ENCODE results near the gene SYCE1.

The SYCE1 gene

DNA sequence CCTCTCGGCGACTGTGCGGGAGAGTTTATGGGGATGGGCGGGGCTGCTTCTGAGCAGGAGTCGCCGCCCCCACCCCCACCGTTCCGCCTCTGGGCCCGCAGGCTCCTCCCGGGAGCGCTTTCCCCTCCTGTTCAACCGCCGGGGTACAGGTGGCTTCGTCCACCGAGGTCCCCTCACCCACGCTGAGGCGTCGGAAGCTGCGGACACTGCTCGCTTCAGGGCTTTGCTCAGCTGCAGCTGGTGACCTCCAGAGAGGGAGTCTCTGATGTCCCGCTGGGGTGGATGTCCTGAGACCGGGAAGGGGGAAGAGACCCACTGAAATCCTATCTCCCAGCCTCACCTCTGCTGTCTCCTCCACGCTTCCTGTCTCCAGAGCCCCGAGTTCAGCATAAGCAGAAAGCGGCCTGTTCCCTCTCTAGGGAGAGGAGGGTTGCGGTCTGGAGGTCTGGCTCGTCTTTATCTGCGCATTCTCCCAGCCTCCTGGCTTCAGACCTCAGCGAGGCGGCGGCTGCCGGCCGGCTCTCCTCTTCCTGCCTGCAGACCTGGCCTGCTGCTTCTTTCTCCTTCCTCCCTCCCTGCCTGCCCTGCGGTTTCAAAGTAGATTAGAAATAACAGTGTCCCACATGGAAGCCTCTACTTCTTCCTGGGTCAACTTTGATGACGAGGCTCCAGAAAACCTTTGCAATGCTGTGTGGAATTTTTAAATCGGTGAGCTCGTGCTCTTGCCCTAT lies 36.4 kb downstream of the SYCE1 start:
- no peak overlapping the region for H3K4me2 ChIP-seq (ENCODE audit: insufficient read depth, low read length)
- no peak overlapping the region for H3K9ac ChIP-seq (ENCODE audit: low read depth, low read length)
- no peaks in the 10 kb centered on the region for H4K20me1 ChIP-seq (ENCODE audit: insufficient read depth, low read length)
- H3K27ac ChIP-seq (ENCODE audit: low read length), result no peak overlapping the region
- peak; percentile 55; the same call in 2 of the 3 replicates for ATAC-seq (ENCODE audit: insufficient read depth, low read depth)
- no peaks in the 10 kb centered on the region for H3K36me3 ChIP-seq (ENCODE audit: insufficient read depth, low read length)
- no peak overlapping the region for H2AFZ ChIP-seq (ENCODE audit: low read depth, low read length)
- no peaks in the 10 kb centered on the region for H3K79me2 ChIP-seq (ENCODE audit: insufficient read depth, low read length)
- H3K4me1 ChIP-seq (ENCODE audit: insufficient read depth, low read length), result no peaks in the 10 kb centered on the region
- H3K4me3 ChIP-seq (ENCODE audit: low read depth in 1 of 2, low read length in 2 of 2), result no peak overlapping the region
- DNase-seq, result no peak
- TF ChIP-seq EZH2 (IDR thresholded peaks at IDR 0.05; ENCODE audit: borderline replicate concordance, low read depth, low read length, severe bottlenecking), result no peak
- TF ChIP-seq, protein P1, sequence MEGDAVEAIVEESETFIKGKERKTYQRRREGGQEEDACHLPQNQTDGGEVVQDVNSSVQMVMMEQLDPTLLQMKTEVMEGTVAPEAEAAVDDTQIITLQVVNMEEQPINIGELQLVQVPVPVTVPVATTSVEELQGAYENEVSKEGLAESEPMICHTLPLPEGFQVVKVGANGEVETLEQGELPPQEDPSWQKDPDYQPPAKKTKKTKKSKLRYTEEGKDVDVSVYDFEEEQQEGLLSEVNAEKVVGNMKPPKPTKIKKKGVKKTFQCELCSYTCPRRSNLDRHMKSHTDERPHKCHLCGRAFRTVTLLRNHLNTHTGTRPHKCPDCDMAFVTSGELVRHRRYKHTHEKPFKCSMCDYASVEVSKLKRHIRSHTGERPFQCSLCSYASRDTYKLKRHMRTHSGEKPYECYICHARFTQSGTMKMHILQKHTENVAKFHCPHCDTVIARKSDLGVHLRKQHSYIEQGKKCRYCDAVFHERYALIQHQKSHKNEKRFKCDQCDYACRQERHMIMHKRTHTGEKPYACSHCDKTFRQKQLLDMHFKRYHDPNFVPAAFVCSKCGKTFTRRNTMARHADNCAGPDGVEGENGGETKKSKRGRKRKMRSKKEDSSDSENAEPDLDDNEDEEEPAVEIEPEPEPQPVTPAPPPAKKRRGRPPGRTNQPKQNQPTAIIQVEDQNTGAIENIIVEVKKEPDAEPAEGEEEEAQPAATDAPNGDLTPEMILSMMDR (IDR thresholded peaks at IDR 0.05; ENCODE audit: borderline replicate concordance, extremely low read depth, low read length, poor library complexity, severe bottlenecking), result no peak
- no peaks in the 10 kb centered on the region for H3K27me3 ChIP-seq (ENCODE audit: insufficient read depth, low read length, poor library complexity)
- no peaks in the 10 kb centered on the region for H3K9me3 ChIP-seq (ENCODE audit: insufficient read depth, low read length, severe bottlenecking)

- ATAC-seq (ENCODE audit: insufficient read depth, low read depth) (no peak), DNase-seq (no peak)
- H3K79me2 ChIP-seq (ENCODE audit: insufficient read depth, low read length), result no peaks in the 10 kb centered on the region
- H3K4me1 ChIP-seq (ENCODE audit: insufficient read depth, low read length), result no peaks in the 10 kb centered on the region
- H3K4me3 ChIP-seq (ENCODE audit: low read depth in 1 of 2, low read length in 2 of 2), result no peak overlapping the region
- H3K4me2 ChIP-seq (ENCODE audit: insufficient read depth, low read length), result no peak overlapping the region
- no peaks in the 10 kb centered on the region for H4K20me1 ChIP-seq (ENCODE audit: insufficient read depth, low read length)
- no peaks in the 10 kb centered on the region for H3K27me3 ChIP-seq (ENCODE audit: insufficient read depth, low read length, poor library complexity)
- TF ChIP-seq EZH2 (IDR thresholded peaks at IDR 0.05; ENCODE audit: borderline replicate concordance, low read depth, low read length, severe bottlenecking), result no peak
- TF ChIP-seq, protein P1 (IDR thresholded peaks at IDR 0.05; ENCODE audit: borderline replicate concordance, extremely low read depth, low read length, poor library complexity, severe bottlenecking), result no peak
- no peak overlapping the region for H2AFZ ChIP-seq (ENCODE audit: low read depth, low read length)
- no peak overlapping the region for H3K27ac ChIP-seq (ENCODE audit: low read length)
- no peaks in the 10 kb centered on the region for H3K9me3 ChIP-seq (ENCODE audit: insufficient read depth, low read length, severe bottlenecking)
- H3K9ac ChIP-seq (ENCODE audit: low read depth, low read length), result no peak overlapping the region
- H3K36me3 ChIP-seq (ENCODE audit: insufficient read depth, low read length), result no peaks in the 10 kb centered on the region
Observed at GRCh38 chr10:133528296-133528844, 37.0 kb downstream of the SYCE1 start.

DNA sequence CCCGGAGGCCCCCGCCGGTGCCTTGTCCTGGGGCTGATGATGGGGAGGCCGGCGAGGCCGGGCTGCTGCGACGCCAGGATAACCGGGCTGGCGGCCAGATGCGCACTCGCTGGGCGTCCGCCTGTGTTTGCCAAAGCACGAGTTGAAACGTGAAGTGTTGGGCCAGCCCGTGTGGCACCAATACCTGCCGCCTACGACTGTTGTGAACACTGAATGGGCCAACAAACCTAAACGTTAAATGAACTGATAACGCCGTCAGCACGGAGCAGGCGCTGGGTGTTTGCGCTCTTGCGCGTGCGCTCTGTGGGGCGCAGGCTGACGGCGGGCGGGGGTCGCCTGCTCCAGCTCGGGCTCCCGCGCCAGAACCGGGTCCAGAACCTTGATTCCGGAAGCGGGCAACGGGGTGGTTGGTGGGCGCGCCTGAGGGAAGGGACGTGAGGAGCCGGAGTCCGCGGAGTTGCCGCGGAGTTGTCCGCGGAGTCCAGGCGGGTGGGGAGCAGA lies 37.6 kb downstream of the SYCE1 start:
- H3K9me3 ChIP-seq (ENCODE audit: insufficient read depth, low read length, severe bottlenecking), result peaks cover 4% of the 10 kb centered on the region
- H3K4me1 ChIP-seq (ENCODE audit: insufficient read depth, low read length), result no peaks in the 10 kb centered on the region
- DNase-seq (no peak), ATAC-seq (ENCODE audit: insufficient read depth, low read depth) (no peak)
- TF ChIP-seq, protein P1 (IDR thresholded peaks at IDR 0.05; ENCODE audit: borderline replicate concordance, extremely low read depth, low read length, poor library complexity, severe bottlenecking), result no peak
- no peak for TF ChIP-seq EZH2 (IDR thresholded peaks at IDR 0.05; ENCODE audit: borderline replicate concordance, low read depth, low read length, severe bottlenecking)
- H3K79me2 ChIP-seq (ENCODE audit: insufficient read depth, low read length), result no peaks in the 10 kb centered on the region
- no peak overlapping the region for H3K4me3 ChIP-seq (ENCODE audit: low read depth in 1 of 2, low read length in 2 of 2)
- no peaks in the 10 kb centered on the region for H4K20me1 ChIP-seq (ENCODE audit: insufficient read depth, low read length)
- no peak overlapping the region for H3K27ac ChIP-seq (ENCODE audit: low read length)
- no peak overlapping the region for H3K4me2 ChIP-seq (ENCODE audit: insufficient read depth, low read length)
- no peak overlapping the region for H3K9ac ChIP-seq (ENCODE audit: low read depth, low read length)
- H3K36me3 ChIP-seq (ENCODE audit: insufficient read depth, low read length), result no peaks in the 10 kb centered on the region
- H2AFZ ChIP-seq (ENCODE audit: low read depth, low read length), result no peak overlapping the region
- no peaks in the 10 kb centered on the region for H3K27me3 ChIP-seq (ENCODE audit: insufficient read depth, low read length, poor library complexity)

Data from DND-41 (cell line).